Heart left ventricle (tissue), 16 donors: ENCODE results near the gene BEX5. TPM values are rescaled to one million over a fixed set of nuclear protein-coding genes. Genes with fewer than 3 reads are reported as not detected.

Experiments
- ATAC-seq, 4 donors: fragments of 200-7000 bp; cut with Tn5 transposase; one replicate each; pipeline ENCODE4 v1.9.1; 2020 to 2022; ENCODE audit warnings: moderate library complexity in 4 of 4, mild to moderate bottlenecking in 3 of 4, moderate number of reproducible peaks in 1 of 4
- DNase-seq, 5 donors: peaks; one replicate each; pipeline ENCODE4 v3.0.0-alpha.2; 2020
- H3K27ac ChIP-seq, 12 donors: fragments of 200-600 bp; sonication (generic) in 4 of 12; one replicate each; pipeline versions ENCODE4 v1.5.0 to v1.8.0; 2016 to 2022; ENCODE audit warnings: mild to moderate bottlenecking in 2 of 12
- H3K27me3 ChIP-seq, 9 donors: fragments of 200-600 bp; sonication (generic) in 2 of 9; one replicate each; pipeline versions ENCODE4 v1.5.1 to v1.8.0; 2016 to 2022; ENCODE audit warnings: mild to moderate bottlenecking in 3 of 9
- H3K36me3 ChIP-seq, 9 donors: fragments of 200-600 bp; sonication (generic) in 2 of 9; one replicate each; pipeline versions ENCODE4 v1.5.0 to v1.8.0; 2018 to 2022; ENCODE audit warnings: mild to moderate bottlenecking in 2 of 9
- H3K4me1 ChIP-seq, 12 donors: fragments of 200-600 bp; sonication (generic) in 4 of 12; one replicate each; pipeline versions ENCODE4 v1.5.0 to v1.8.0; 2016 to 2022; ENCODE audit warnings: mild to moderate bottlenecking in 3 of 12
- H3K4me3 ChIP-seq, 12 donors: fragments of 200-600 bp; sonication (generic) in 4 of 12; one replicate each; pipeline versions ENCODE4 v1.5.0 to v1.8.0; 2017 to 2022; ENCODE audit warnings: mild to moderate bottlenecking in 9 of 12, moderate library complexity in 4 of 12
- H3K9me3 ChIP-seq, 12 donors: fragments of 200-600 bp; sonication (generic) in 4 of 12; one replicate each; pipeline versions ENCODE4 v1.5.0 to v1.8.0; 2016 to 2022; ENCODE audit warnings: mild to moderate bottlenecking in 1 of 12
- CTCF ChIP-seq, 12 donors: fragments of 200-600 bp; sonication (generic) in 4 of 12; IDR thresholded peaks; one replicate each; pipeline versions ENCODE4 v1.5.0 to v1.8.0; 2018 to 2022; ENCODE audit warnings: antibody characterized with exemption in 12 of 12, mild to moderate bottlenecking in 5 of 12
- POLR2A ChIP-seq, 2 donors: fragments of 450-650 bp; IDR thresholded peaks; one replicate each; pipeline ENCODE4 v1.6.1; 2017; ENCODE audit warnings: antibody characterized with exemption in 2 of 2, mild to moderate bottlenecking in 2 of 2, moderate library complexity in 2 of 2
- WGBS, 4 donors: extraction: QIAGEN DNeasy Blood & Tissue Kit in 2 of 4; methylation state at CpG; one replicate each; pipeline versions ENCODE4 v1.1.5 to v1.1.7; 2013 to 2018; 5-methylcytosine and 5-hydroxymethylcytosine counted together
- intact Hi-C, 10 donors: fragments of 100-400 bp; cut with DNase I; formaldehyde crosslinking; loops; one replicate each; pipeline versions ENCODE4 v1.11.1 to v1.14.2; 2022
- long read RNA-seq, 3 donors: library from polyadenylated mRNA; unstranded; transcript quantifications; one replicate each; pipeline ENCODE4 v2.0.0, GENCODE V29; 2020 to 2021
- polyA plus RNA-seq, 2 donors: library from polyadenylated mRNA; stranded (reverse); fragments of 200-250 nt; gene quantifications; one replicate each; pipeline ENCODE4 v1.2.3, GENCODE V29; 2013
- total RNA-seq, 9 donors: library from RNA; depleted of rRNA in 2 of 9; stranded (reverse); fragments of >200 nt in 2 of 9; fragmentation: NEBNext Ultra II Directional in 3 of 9; extraction: Animal tissue kit (Norgen Biotek cat#: 25700) in 3 of 9; gene quantifications; one replicate each; pipeline versions ENCODE4 v1.1.0 to v1.2.4, GENCODE V29; 2016 to 2023
- donor health status: ischemic (EF 13 %, LVEDD 7.1; RV severe dilation, severe dysfunction).
- donor health status: healthy with polysubstance abuse.
- donor health status: DM: no; HTN: yes; CAD: no.
- donor health status: DM: no; HTN: no; CAD: no.
- donor health status: ischemic (EF 25% LVEDD 6.9; RV normal size, moderate dysfunction).
- donor health status: ischemic (EF 25% LVEDD 5.7; RV mildly dilated, moderate dysfunction).
- donor health status: healthy.
- donor health status: DM: yes; HTN: yes; CAD: no.
- donor health status: ischemic (EF 35%, LVEDD 5.7; RV mildly dilated, moderate dysfunction).
- donor health status: nonischemic (EF 11% LVEDD 7.7; RV severe dilation, severe dysfunction).
- donor health status: DM: yes; HTN: yes; CAD: no.
- donor health status: PGD.
- donor health status: ischemic (EF 29% LVEDD 5.4; RV normal size, mild dysfunction).
- donor health status: nonischemic (EF 23%, LVEDD 6.1; RV moderate dilation, normal function).

The BEX5 gene
- total RNA-seq, result 1 to 10 TPM in 4 of 9 donors, under 1 TPM in 5; 0.37 to 3.4 (median 0.87) TPM
- polyA plus RNA-seq, result 1 to 10 TPM in 1 of 2 donors, under 1 TPM in 1; 0.15 to 2.2 TPM
- long read RNA-seq, donor 1, partial matches to known transcripts, result 0 of 1 reads
- long read RNA-seq, donor 1, other reads (novel, unspliced or antisense), result 0 of 1 reads
- long read RNA-seq, donor 2, result 0 reads
- long read RNA-seq, donor 3, result 0 reads

GRCh38 chrX:102155806-102156179 lies at the start of gene BEX5:
TSS of gene BEX5 (minus strand) at chrX:102155977. CDS start at chrX:102154265, 1,712 bp downstream.
- H3K36me3 ChIP-seq, result no peaks in the 10 kb centered on the region
- ATAC-seq (peak; percentile 73 to 98 (median 96)), DNase-seq (peak in 4 of 5 donors; percentile 10 to 64 (median 44))
- H3K4me1 ChIP-seq, result no peaks in the 10 kb centered on the region
- WGBS, 4 donors, result 0 to 44% (median 19%) methylated on average over 15 of the region's 15 CpGs
- no peak for TF ChIP-seq POLR2A (IDR thresholded peaks at IDR 0.05)
- TF ChIP-seq CTCF (IDR thresholded peaks at IDR 0.05), result no peak
- H3K27me3 ChIP-seq, result peaks cover 0 to 31% (median 0%) of the 10 kb centered on the region in 9 donors
- H3K4me3 ChIP-seq, result peak within 1 kb of the TSS in 11 of 12 donors; percentile 11 to 51 (median 41)
- H3K9me3 ChIP-seq, result no peaks in the 10 kb centered on the region
- intact Hi-C loops, result no loop called here
- no peak within 1 kb of the TSS for H3K27ac ChIP-seq

GRCh38 chrX:102185967-102186720 lies 30.4 kb upstream of the BEX5 start:
- 59 to 77% (median 70%) methylated on average over 7 of the region's 7 CpGs for WGBS, 4 donors
- Histone ChIP-seq H3K36me3 (no peaks in the 10 kb centered on the region), H3K27ac (no peak overlapping the region), H3K4me1 (no peaks in the 10 kb centered on the region), H3K27me3 (no peaks in the 10 kb centered on the region), H3K9me3 (peaks cover 0 to 12% (median 0%) of the 10 kb centered on the region in 12 donors), H3K4me3 (no peak overlapping the region)
- intact Hi-C loops, result no loop called here
- DNase-seq (no peak), ATAC-seq (no peak)
- TF ChIP-seq CTCF (IDR thresholded peaks at IDR 0.05) (no peak), POLR2A (IDR thresholded peaks at IDR 0.05) (no peak)

- no peaks in the 10 kb centered on the region for H3K4me1 ChIP-seq
- peak overlapping the region in 11 of 12 donors; percentile 11 to 51 (median 41) for H3K4me3 ChIP-seq
- H3K36me3 ChIP-seq, result no peaks in the 10 kb centered on the region
- intact Hi-C loops, result no loop called here
- no peak for DNase-seq
- ATAC-seq, result peak in 3 of 4 donors; percentile 11 to 56 (median 31)
- H3K27ac ChIP-seq, result no peak overlapping the region
- 3 to 49% (median 22%) methylated on average over 32 of the region's 32 CpGs for whole genome bisulfite sequencing, 4 donors
- H3K27me3 ChIP-seq, result peaks cover 0 to 31% (median 0%) of the 10 kb centered on the region in 9 donors
- H3K9me3 ChIP-seq, result no peaks in the 10 kb centered on the region
- TF ChIP-seq CTCF (IDR thresholded peaks at IDR 0.05) (no peak), POLR2A (IDR thresholded peaks at IDR 0.05) (no peak)
Measured at GRCh38 chrX:102154900-102155805, 624 bp downstream of the BEX5 start.
